Mucosa of stomach (tissue), 1 donor: Measurements from ENCODE around the gene CCDC142.

Experiments
- H3K27me3 ChIP-seq: one replicate; pipeline ENCODE4 v1.7.0; 2013; ENCODE audit warnings: mild to moderate bottlenecking, low read length; ENCODE audit not compliant: control insufficient read depth, insufficient read depth
- H3K36me3 ChIP-seq: one replicate; pipeline ENCODE4 v1.7.0; 2013; ENCODE audit warnings: low read length; ENCODE audit not compliant: control insufficient read depth, insufficient read depth
- H3K4me1 ChIP-seq: one replicate; pipeline ENCODE4 v1.7.0; 2013; ENCODE audit warnings: mild to moderate bottlenecking, low read length; ENCODE audit not compliant: control insufficient read depth, insufficient read depth
- H3K4me3 ChIP-seq: one replicate; pipeline ENCODE4 v1.7.0; 2013; ENCODE audit warnings: low read length
- H3K9ac ChIP-seq: one replicate; pipeline ENCODE4 v1.7.0; 2013; ENCODE audit warnings: mild to moderate bottlenecking, low read length, moderate library complexity
- H3K9me3 ChIP-seq: one replicate; pipeline ENCODE4 v1.7.0; 2013; ENCODE audit warnings: mild to moderate bottlenecking, low read length, moderate library complexity; ENCODE audit not compliant: control insufficient read depth
- donor health status: Pancreatic carcinoma.

The CCDC142 gene

DNA sequence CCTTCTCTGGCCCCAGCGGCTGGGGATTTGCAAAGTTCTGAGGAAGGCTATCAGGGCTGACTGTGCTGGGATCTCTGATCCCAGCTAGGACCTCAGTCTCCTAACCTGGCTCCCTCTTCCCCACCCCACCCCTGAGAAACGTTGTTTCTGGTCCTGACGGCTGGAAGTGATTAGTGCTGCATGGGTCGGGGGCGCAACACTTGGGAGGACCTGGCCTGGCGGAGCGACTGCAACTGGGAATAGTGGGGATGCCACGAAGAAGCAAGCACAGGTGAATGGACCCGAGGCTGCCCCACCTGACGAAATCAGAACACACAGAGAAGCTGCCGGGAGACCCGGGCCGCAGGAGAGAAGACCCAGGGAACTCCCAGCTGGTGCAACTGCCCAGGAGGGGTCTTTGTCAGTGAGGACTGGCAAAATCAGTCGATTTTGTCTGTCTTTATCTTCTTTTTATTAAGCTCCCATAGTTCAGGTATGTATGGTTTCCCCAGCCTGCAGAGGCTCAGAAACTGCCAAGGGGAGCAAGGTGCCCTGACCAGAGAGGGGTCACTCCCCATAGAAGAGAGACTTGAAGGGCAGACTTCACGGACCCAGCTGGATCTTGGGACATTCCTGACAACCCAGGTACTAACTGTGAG, 17.3 kb upstream of the CCDC142 start:
- H3K27me3 ChIP-seq, result peaks cover 46% of the 10 kb centered on the region
- H3K4me1 ChIP-seq, result peaks cover 44% of the 10 kb centered on the region
- no peaks in the 10 kb centered on the region for H3K9me3 ChIP-seq
- H3K36me3 ChIP-seq, result no peaks in the 10 kb centered on the region
- H3K4me3 ChIP-seq, result no peak overlapping the region
- no peak overlapping the region for H3K9ac ChIP-seq

DNA sequence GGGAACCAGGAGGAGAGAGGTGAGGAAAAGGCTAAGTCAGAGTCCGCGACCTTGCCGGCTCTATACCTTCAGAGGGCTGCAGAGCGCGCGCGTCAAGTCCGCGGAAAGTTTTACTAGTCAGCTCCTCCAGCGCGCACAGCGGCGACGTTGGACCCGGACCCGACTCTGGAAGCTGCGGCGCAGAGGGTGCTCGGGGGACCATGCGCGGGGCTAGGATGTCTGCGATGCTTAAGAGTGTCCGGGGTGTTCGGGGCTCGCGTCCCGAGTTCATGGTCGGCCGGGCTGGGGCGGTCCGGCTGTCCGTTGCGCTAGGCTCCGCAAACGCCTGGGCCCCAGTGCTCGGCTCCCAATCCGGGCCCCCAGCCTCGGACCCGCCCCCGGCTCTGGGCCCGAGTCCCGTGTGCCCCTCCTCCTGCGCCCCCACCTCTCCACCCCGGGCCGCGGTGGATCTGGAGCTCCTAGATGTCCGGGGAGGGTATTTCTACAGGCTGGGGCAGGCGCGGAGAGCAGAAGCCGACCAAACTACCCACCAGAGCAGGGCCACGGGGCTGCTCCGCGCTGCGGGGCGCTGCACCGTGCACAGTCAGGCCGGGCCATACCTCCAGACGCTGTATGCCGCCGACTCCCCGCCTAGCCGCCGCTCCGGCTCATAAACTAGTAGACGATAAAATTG, 16.6 kb upstream of the CCDC142 start, which contains the start of gene LBX2:
TSS of gene LBX2 (minus strand) at position 337 of the 673 bp plus-strand sequence. CDS start at position 271, 66 bp downstream.
- Histone ChIP-seq H3K9ac (peak within 1 kb of the TSS; percentile 69), H3K4me3 (peak within 1 kb of the TSS; percentile 60), H3K36me3 (no peaks in the 10 kb centered on the region), H3K4me1 (peaks cover 39% of the 10 kb centered on the region), H3K27me3 (peaks cover 46% of the 10 kb centered on the region), H3K9me3 (no peaks in the 10 kb centered on the region)

DNA sequence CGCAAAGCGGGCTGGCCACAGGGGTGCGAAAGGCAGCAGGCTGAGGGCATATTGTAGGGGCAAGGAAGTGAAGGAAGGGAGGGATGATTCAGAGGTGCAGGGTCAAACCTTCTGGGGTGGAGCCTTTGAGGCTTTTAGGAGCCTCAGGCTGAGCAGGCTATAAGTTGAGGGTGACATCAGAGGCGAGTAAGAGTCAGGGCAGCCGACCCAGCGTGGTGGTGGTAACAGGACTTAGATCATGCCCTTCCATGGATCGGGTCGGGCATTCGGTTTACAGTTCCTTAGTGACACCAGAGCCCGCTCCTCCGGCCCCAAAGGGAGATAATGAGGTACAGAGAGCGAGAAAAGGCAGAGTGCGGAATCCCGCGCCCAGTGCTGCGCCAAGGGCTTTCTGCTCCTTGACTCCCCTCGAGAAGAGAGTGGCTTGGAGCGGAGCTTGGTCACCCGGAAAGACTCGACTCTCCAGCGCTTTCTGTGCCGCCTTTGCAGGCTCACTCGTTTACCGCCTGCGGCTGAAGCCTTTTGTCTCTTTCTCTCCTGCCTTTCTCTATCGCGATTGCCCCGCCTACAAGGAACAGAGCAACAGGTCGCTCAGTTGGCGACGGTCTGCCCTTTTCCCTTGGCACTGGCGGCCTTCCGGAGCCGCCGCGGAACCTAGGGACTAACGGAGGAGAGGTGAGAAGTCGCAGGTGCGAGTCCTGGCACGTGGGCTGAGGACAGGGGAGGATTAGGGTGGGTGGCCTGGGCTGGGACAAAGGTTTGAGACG, 15.9 kb upstream of the CCDC142 start:
- no peaks in the 10 kb centered on the region for H3K9me3 ChIP-seq
- H3K36me3 ChIP-seq, result no peaks in the 10 kb centered on the region
- peaks cover 46% of the 10 kb centered on the region for H3K27me3 ChIP-seq
- H3K4me1 ChIP-seq, result peaks cover 32% of the 10 kb centered on the region
- peak overlapping the region; percentile 60 for H3K4me3 ChIP-seq
- H3K9ac ChIP-seq, result peak overlapping the region; percentile 69

DNA sequence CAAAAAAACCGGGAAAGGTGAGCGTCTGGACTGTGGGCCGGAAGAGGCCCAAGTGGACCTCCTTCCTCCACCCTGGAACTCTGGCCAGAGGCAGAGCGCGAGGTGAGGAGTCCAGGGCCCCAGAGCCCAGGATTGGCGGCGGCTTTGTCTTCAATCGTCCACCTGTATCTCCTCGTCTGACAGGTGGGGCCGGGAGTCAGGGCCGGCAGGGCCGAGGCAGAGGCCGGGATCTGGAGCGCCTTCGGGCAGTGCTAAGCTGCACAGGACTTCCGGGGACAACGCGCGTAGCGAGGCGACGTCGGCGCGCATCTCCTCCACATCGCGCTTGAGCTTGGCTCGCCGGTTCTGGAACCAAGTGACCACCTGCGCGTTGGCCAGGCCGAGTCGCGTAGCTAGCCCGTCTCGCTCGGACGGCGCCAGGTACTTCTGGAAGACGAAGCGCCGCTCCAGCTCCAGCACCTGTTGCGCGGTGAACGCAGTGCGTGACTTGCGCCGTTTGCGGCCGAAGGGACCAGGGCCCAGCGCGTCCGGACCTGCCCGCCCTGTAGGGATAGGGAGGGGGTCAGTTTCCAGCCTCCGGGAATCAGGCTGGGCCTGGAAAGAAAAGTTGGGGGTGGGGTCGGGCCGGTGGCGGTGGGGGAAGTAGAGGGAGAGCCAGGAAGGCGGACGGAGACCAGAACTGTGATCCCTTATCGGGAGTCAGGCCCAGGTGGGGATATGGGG, 15.1 kb upstream of the CCDC142 start:
- Histone ChIP-seq H3K9ac (peak overlapping the region; percentile 69), H3K9me3 (no peaks in the 10 kb centered on the region), H3K27me3 (peaks cover 46% of the 10 kb centered on the region), H3K4me1 (peaks cover 28% of the 10 kb centered on the region), H3K36me3 (no peaks in the 10 kb centered on the region), H3K4me3 (peak overlapping the region; percentile 60)

DNA sequence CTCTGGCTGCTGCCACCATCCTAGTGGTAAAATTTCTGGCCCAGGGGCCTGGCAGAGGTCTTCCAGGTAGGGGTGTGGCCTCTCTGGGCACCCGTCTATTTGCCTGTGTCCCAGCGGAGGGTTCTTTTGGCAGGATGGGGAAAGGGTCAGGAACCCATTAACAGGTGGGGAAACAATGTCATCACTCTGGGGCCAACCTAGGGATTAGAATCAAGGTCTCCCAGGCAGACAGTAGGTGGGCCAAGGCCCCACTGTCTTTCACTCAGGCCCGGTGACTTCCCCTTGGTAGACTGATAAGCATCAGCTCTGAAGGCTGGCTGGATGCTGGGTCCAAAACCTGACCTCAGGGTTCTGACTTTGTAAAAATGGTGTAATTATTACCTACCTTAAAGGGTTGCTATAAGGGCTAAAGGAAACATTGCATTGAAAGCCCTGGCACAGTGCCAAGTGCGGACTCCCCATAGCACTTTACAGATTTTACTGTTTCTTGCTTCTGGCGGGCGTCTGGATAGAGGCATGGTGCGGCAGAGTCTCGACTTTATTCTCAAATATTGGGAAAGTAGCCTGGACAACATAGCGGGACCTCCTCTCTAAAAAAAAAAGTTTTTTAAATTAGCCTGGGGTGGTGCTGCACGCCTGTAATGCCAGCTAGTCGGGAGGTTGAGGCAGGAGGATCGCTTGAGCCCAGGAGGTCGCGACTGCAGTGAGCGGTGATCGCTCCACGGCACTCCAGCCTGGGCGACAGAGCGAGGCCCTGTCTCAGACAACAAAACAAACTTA, 14.4 kb upstream of the CCDC142 start:
- no peak overlapping the region for H3K4me3 ChIP-seq
- H3K9me3 ChIP-seq, result no peaks in the 10 kb centered on the region
- peaks cover 26% of the 10 kb centered on the region for H3K4me1 ChIP-seq
- peak overlapping the region; percentile 69 for H3K9ac ChIP-seq
- peaks cover 46% of the 10 kb centered on the region for H3K27me3 ChIP-seq
- H3K36me3 ChIP-seq, result peaks cover 4% of the 10 kb centered on the region

DNA sequence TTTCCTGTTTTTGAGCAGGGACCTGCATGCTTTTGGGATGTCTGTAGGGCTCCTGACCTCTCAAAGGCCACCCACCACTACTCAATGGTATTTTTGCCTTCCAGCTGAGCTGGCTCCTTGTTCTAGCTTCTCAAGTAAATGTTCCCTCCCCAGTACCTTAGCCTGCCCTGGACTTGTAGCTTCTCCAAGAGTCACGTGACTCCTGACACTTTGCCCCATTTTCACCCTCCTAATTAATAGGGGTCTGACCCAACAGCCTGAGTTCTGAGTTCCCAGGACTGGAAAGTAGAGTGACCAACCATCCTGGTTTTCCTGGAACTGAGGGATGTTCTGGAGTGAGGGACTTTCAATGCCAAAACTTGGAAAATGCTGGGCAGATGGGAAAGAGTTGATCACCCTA, 12.6 kb upstream of the CCDC142 start:
- H3K9ac ChIP-seq, result no peak overlapping the region
- H3K4me1 ChIP-seq, result peaks cover 22% of the 10 kb centered on the region
- H3K4me3 ChIP-seq, result no peak overlapping the region
- H3K36me3 ChIP-seq, result peaks cover 17% of the 10 kb centered on the region
- peaks cover 35% of the 10 kb centered on the region for H3K27me3 ChIP-seq
- no peaks in the 10 kb centered on the region for H3K9me3 ChIP-seq

DNA sequence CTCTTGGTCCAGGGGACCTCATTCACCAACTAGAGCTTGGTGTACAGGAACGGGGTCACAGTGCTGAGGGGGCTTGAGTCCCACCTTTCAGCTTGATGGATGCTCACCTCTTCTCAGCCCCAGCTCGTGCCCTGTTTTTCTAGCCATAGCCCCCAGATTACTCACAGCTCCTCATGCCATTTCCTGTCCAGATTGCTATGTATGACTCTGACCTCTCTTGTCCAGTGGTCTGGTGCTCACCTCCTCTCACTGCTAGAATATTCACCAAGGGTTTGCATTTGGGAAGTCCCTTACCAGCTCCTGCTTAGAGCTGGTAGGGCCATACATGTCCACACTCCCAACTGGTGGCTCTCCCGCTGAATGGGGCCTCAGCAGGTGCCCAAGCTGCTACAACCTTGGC, 10.7 kb upstream of the CCDC142 start:
- Histone ChIP-seq H3K36me3 (peaks cover 17% of the 10 kb centered on the region), H3K4me1 (peaks cover 10% of the 10 kb centered on the region), H3K27me3 (peaks cover 16% of the 10 kb centered on the region)

DNA sequence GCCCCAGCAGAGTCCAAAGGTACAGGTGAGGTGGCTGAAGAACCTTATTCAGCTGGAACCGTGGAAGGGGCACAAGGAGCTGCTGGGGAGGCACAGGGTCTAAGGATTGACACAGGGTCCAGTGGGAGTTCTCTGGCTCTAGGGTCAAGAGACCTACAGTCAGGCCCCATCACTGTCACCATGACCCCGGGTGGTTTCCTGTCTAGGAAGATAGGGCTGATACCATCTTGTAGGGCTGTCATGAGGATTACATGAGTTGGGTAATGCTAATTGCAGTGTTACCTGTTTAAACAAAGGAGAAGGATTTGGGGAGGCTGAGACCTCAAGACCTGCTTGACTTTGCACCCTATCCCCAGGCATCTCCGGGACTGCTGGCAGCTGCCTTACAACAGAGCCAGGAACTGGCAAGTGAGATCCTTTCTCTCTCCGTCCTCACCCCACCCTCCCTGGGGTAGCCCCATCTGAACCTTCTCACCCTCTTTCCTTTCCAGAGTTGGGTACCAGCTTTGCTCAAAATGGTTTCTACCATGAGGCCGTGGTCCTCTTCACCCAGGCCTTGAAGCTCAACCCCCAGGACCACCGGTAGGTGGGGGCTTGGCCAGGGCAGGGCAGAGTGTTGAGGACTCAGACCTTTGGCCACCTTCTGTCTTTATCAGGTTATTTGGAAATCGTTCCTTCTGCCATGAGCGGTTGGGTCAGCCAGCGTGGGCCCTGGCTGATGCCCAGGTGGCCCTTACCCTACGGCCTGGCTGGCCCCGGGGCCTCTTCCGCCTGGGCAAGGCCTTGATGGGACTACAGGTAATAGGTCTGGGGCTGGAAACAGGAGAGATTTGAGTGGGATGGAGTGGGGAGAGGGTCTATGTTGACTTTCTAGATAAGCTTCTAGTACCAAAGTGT, 9.1 kb upstream of the CCDC142 start:
- H3K4me3 ChIP-seq, result no peak overlapping the region
- no peaks in the 10 kb centered on the region for H3K4me1 ChIP-seq
- H3K9ac ChIP-seq, result no peak overlapping the region
- peaks cover 3% of the 10 kb centered on the region for H3K27me3 ChIP-seq
- peaks cover 17% of the 10 kb centered on the region for H3K36me3 ChIP-seq
- H3K9me3 ChIP-seq, result no peaks in the 10 kb centered on the region

More for the DNA sequence above, 10.7 kb upstream of the CCDC142 start:
- no peak overlapping the region for H3K4me3 ChIP-seq
- H3K9ac ChIP-seq, result no peak overlapping the region
- H3K9me3 ChIP-seq, result no peaks in the 10 kb centered on the region

DNA sequence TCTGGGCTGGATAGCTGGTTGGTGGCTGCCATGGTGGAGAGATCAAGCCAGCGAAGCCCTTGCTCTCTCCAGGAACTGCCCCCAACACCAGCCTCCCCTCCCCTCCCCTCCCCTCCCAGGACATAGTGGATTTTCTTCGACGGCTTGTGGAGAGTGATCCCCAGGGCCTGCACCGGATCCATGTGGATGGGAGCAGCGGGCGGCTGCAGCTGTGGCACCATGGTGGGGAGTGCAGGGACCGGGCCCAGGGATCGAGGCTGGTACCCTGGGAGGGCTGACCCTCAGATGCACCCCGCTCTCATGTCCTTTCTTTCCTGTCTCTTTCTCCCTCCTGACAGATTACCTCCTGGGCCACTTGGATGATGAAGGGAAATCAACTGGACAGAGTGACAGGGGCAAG, 7.1 kb upstream of the CCDC142 start:
- Histone ChIP-seq H3K36me3 (peaks cover 17% of the 10 kb centered on the region), H3K27me3 (no peaks in the 10 kb centered on the region), H3K9me3 (no peaks in the 10 kb centered on the region), H3K4me3 (no peak overlapping the region), H3K9ac (no peak overlapping the region), H3K4me1 (no peaks in the 10 kb centered on the region)

DNA sequence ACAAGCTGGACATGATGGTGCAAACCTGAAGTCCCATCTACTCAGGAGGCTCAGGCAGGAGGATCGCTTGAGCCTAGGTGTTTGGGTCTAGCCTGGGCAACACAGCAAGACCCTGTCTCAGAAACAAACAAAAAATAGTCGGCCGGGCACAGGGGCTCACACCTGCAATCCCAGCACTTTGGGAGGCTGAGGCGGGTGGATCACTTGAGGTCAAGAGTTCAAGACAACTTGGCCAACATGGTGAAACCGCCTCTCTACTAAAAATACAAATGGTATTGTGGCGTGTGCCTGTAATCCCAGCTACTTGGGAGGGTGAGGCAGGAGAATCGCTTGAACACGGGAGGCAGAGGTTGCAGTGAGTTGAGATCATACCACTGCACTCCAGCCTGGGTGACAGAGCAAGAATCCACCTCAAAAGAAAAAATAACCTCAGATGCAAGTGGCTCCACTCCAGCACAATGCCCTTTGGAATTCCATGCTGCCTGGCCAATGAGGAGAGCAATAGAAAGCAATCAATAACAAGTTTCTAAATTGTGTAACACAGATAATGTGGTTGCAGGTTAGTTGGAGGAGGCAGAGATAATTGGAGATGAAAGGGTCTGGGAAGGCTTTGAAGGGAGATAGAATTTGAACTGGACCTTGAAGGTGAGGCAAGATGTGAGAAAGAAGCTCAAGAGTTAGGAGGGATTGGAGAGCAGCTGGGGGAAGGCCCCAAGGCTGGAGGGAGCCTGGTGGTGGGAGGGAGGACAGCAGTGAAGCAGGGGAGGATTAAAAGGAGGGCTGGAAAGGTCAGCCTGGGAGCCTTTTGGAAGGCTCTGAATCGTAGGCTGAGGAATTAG, 6.1 kb upstream of the CCDC142 start:
- Histone ChIP-seq H3K9me3 (no peaks in the 10 kb centered on the region), H3K9ac (no peak overlapping the region), H3K27me3 (no peaks in the 10 kb centered on the region), H3K4me3 (no peak overlapping the region), H3K36me3 (peaks cover 17% of the 10 kb centered on the region), H3K4me1 (no peaks in the 10 kb centered on the region)
